MM.1S (cell line): ENCODE results near the gene TIMD4.

Source experiments
- EZH2 ChIP-seq: fragments of 300-600 bp; sonication (generic); optimal IDR thresholded peaks from 2 replicates; pipeline ENCODE3; 2017; ENCODE audit warnings: low read depth, mild to moderate bottlenecking, antibody characterized with exemption, low read length, mixed read lengths
- EZH2phosphoT487 ChIP-seq: fragments of 300-600 bp; sonication (generic); IDR thresholded peaks from 2 replicates; pipeline ENCODE4 v1.6.1; 2018; ENCODE audit warnings: antibody characterized with exemption, low read length
- TF ChIP-seq, protein P1 (sequence below): fragments of 300-600 bp; sonication (generic); IDR thresholded peaks from 2 replicates; pipeline ENCODE4 v1.5.1; 2016; ENCODE audit warnings: antibody characterized with exemption, low read length, mixed read lengths

GRCh38 chr5:156991714-156992113 is 28.7 kb upstream of the TIMD4 start:
- TF ChIP-seq, protein P1, sequence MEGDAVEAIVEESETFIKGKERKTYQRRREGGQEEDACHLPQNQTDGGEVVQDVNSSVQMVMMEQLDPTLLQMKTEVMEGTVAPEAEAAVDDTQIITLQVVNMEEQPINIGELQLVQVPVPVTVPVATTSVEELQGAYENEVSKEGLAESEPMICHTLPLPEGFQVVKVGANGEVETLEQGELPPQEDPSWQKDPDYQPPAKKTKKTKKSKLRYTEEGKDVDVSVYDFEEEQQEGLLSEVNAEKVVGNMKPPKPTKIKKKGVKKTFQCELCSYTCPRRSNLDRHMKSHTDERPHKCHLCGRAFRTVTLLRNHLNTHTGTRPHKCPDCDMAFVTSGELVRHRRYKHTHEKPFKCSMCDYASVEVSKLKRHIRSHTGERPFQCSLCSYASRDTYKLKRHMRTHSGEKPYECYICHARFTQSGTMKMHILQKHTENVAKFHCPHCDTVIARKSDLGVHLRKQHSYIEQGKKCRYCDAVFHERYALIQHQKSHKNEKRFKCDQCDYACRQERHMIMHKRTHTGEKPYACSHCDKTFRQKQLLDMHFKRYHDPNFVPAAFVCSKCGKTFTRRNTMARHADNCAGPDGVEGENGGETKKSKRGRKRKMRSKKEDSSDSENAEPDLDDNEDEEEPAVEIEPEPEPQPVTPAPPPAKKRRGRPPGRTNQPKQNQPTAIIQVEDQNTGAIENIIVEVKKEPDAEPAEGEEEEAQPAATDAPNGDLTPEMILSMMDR: no peak
- TF ChIP-seq EZH2 (no peak), EZH2phosphoT487 (no peak)
